ENCODE results near the gene C16orf46. TPM values are rescaled to one million over a fixed set of nuclear protein-coding genes. Genes with fewer than 3 reads are reported as not detected.

The C16orf46 gene
- total and polyA plus RNA-seq, 2 of the 13 experiments (the other 11 are each of a cell fraction or from before 2014, with no cell fraction given) = 0.38 to 0.55 TPM

- TF ChIP-seq POGK (CRISPR knock-in tag; conservative IDR thresholded peaks at IDR 0.05) (peak; percentile 71), RFXANK (CRISPR knock-in tag; IDR thresholded peaks at IDR 0.05) (no peak; the same call in 1 of the 2 replicates), ZNF337 (CRISPR knock-in tag; IDR thresholded peaks at IDR 0.05; ENCODE audit: borderline replicate concordance, low read depth) (peak; percentile 92), UBTF (CRISPR knock-in tag; IDR thresholded peaks at IDR 0.05) (peak; percentile 91), PCBP2 (optimal IDR thresholded peaks at IDR 0.05; ENCODE audit: low read depth, low read length, poor library complexity, severe bottlenecking) (no peak), ARHGAP35 (CRISPR knock-in tag; IDR thresholded peaks at IDR 0.05; ENCODE audit: borderline replicate concordance) (peak; percentile 90), ZNF530 (CRISPR knock-in tag; IDR thresholded peaks at IDR 0.05; ENCODE audit: low read depth) (no peak), ZBTB43 (CRISPR knock-in tag; conservative IDR thresholded peaks at IDR 0.05) (peak; percentile 62; the same call in 1 of the 2 replicates), NPAS2 (CRISPR knock-in tag; IDR thresholded peaks at IDR 0.05; ENCODE audit: borderline replicate concordance) (no peak), ZSCAN5A (CRISPR knock-in tag; IDR thresholded peaks at IDR 0.05; ENCODE audit: borderline replicate concordance) (no peak; the same call in 1 of the 2 replicates), HNF4A (CRISPR knock-in tag; IDR thresholded peaks at IDR 0.05) (peak; percentile 27; the same call in 1 of the 2 replicates), ZNF879 (CRISPR knock-in tag; IDR thresholded peaks at IDR 0.05) (peak; percentile 79; the same call in 1 of the 2 replicates), KLF16 (CRISPR knock-in tag; IDR thresholded peaks at IDR 0.05) (peak in 1 of 2 experiments; percentile 93; a peak in 1 of 4 replicates), GLI4 (CRISPR knock-in tag; IDR thresholded peaks at IDR 0.05; ENCODE audit: borderline replicate concordance) (peak; percentile 88; the same call in 1 of the 2 replicates), ZNF431 (CRISPR knock-in tag; IDR thresholded peaks at IDR 0.05; ENCODE audit: borderline replicate concordance, low read depth) (no peak; the same call in 1 of the 2 replicates), ZNF710 (CRISPR knock-in tag; IDR thresholded peaks at IDR 0.05; ENCODE audit: borderline replicate concordance) (peak; percentile 78; the same call in 1 of the 2 replicates), ZNF788 (CRISPR knock-in tag; IDR thresholded peaks at IDR 0.05; ENCODE audit: borderline replicate concordance) (no peak; the same call in 1 of the 2 replicates), ZNF296 (CRISPR knock-in tag; conservative IDR thresholded peaks at IDR 0.05) (no peak)
These were observed at the start of gene C16orf46 (continued) for GRCh38 chr16:81077076-81077940.

All from HepG2 (cell line).